ENCODE measurements around the gene MORN1. TPM values are rescaled to one million over a fixed set of nuclear protein-coding genes. Genes with fewer than 3 reads are reported as not detected.

The MORN1 gene
- total RNA-seq, 4 donors from 2014 or later, result 5.7 to 13.4 (median 8.5) TPM

GRCh38 chr1:2392686-2393085 lies 1.3 kb upstream of the MORN1 start:
- no peak for TF ChIP-seq CTCF (IDR thresholded peaks at IDR 0.05)
- no peak for TF ChIP-seq POLR2AphosphoS5 (IDR thresholded peaks at IDR 0.05)
- no peak for TF ChIP-seq EP300 (IDR thresholded peaks at IDR 0.05)
- no peak for TF ChIP-seq POLR2A (IDR thresholded peaks at IDR 0.05)
- peaks cover 56% of the 10 kb centered on the region for H3K4me1 ChIP-seq
- peaks cover 31% of the 10 kb centered on the region for H3K36me3 ChIP-seq
- no peak overlapping the region for H3K27ac ChIP-seq
- no peak for DNase-seq (ENCODE audit: low spot score in 2 of 2)
- 42% methylated on average over 16 of the region's 16 CpGs for WGBS
- H3K9me3 ChIP-seq, result no peaks in the 10 kb centered on the region
- peak overlapping the region; percentile 85 for H3K4me3 ChIP-seq
- H3K27me3 ChIP-seq, result no peaks in the 10 kb centered on the region

GRCh38 chr1:2391931-2392509 lies 666 bp upstream of the MORN1 start:
- Histone ChIP-seq H3K27me3 (no peaks in the 10 kb centered on the region), H3K4me1 (peaks cover 51% of the 10 kb centered on the region), H3K36me3 (peaks cover 24% of the 10 kb centered on the region), H3K27ac (peak overlapping the region; percentile 87), H3K9me3 (no peaks in the 10 kb centered on the region), H3K4me3 (peak overlapping the region; percentile 85)
- no peak for DNase-seq (ENCODE audit: low spot score in 2 of 2)
- TF ChIP-seq POLR2AphosphoS5 (IDR thresholded peaks at IDR 0.05), result no peak
- TF ChIP-seq EP300 (IDR thresholded peaks at IDR 0.05), result no peak
- no peak for TF ChIP-seq POLR2A (IDR thresholded peaks at IDR 0.05)
- no peak for TF ChIP-seq CTCF (IDR thresholded peaks at IDR 0.05)
- 2% methylated on average over 10 of the region's 62 CpGs for WGBS

GRCh38 chr1:2389644-2390043 lies 1.7 kb downstream of the MORN1 start:
- TF ChIP-seq POLR2A (IDR thresholded peaks at IDR 0.05) (no peak), CTCF (IDR thresholded peaks at IDR 0.05) (no peak), EP300 (IDR thresholded peaks at IDR 0.05) (no peak), POLR2AphosphoS5 (IDR thresholded peaks at IDR 0.05) (no peak)
- Histone ChIP-seq H3K27ac (no peak overlapping the region), H3K36me3 (peaks cover 5% of the 10 kb centered on the region), H3K4me1 (peaks cover 36% of the 10 kb centered on the region), H3K27me3 (no peaks in the 10 kb centered on the region), H3K9me3 (no peaks in the 10 kb centered on the region), H3K4me3 (no peak overlapping the region)
- WGBS, result 89% methylated on average over 7 of the region's 7 CpGs
- DNase-seq (ENCODE audit: low spot score in 2 of 2), result no peak

GRCh38 chr1:2388004-2388913 lies 3.1 kb downstream of the MORN1 start:
- Histone ChIP-seq H3K27me3 (no peaks in the 10 kb centered on the region), H3K27ac (no peak overlapping the region), H3K4me1 (peaks cover 24% of the 10 kb centered on the region), H3K4me3 (no peak overlapping the region), H3K9me3 (no peaks in the 10 kb centered on the region), H3K36me3 (no peaks in the 10 kb centered on the region)
- WGBS, result 96% methylated on average over 32 of the region's 32 CpGs
- TF ChIP-seq EP300 (IDR thresholded peaks at IDR 0.05), result no peak
- TF ChIP-seq POLR2A (IDR thresholded peaks at IDR 0.05), result no peak
- TF ChIP-seq POLR2AphosphoS5 (IDR thresholded peaks at IDR 0.05), result no peak
- TF ChIP-seq CTCF (IDR thresholded peaks at IDR 0.05), result no peak
- no peak for DNase-seq (ENCODE audit: low spot score in 2 of 2)
